HFFc6 (cell line): ENCODE results near the gene NEIL1. TPM values are rescaled to one million over a fixed set of nuclear protein-coding genes. Genes with fewer than 3 reads are reported as not detected.

Experiments
- DNase-seq: peaks from one replicate; pipeline ENCODE4 v3.0.0-alpha.2; 2018
- H3K27ac Mint-ChIP-seq: 2 replicates; pipeline ENCODE4 v1.8.0; 2020; ENCODE audit warnings: mild to moderate bottlenecking, mixed read lengths
- H3K27me3 Mint-ChIP-seq: 2 replicates; pipeline ENCODE4 v1.8.0; 2021; ENCODE audit warnings: mild to moderate bottlenecking, moderate library complexity, mixed read lengths; ENCODE audit not compliant: insufficient read depth
- H3K36me3 Mint-ChIP-seq: 2 replicates; pipeline ENCODE4 v1.8.0; 2021; ENCODE audit warnings: low read depth, mixed read lengths
- H3K4me1 Mint-ChIP-seq: 2 replicates; pipeline ENCODE4 v1.8.0; 2020; ENCODE audit warnings: low read depth, mixed read lengths
- H3K4me3 Mint-ChIP-seq: 2 replicates; pipeline ENCODE4 v1.8.0; 2020; ENCODE audit warnings: mild to moderate bottlenecking, moderate library complexity, mixed read lengths
- H3K9me3 Mint-ChIP-seq: 2 replicates; pipeline ENCODE4 v1.8.0; 2020; ENCODE audit warnings: mild to moderate bottlenecking, mixed read lengths
- total RNA-seq, 6 experiments: library from RNA; stranded (reverse); fragmentation: NEBNext Ultra II Directional; extraction: Animal tissue kit (Norgen Biotek cat#: 25700); gene quantifications; 2 replicates in 1 of 6; 3 replicates in 5 of 6; pipeline ENCODE4 v1.2.3, GENCODE V29; 2021
- TF ChIP-seq, protein P1 (sequence below): fragments of 200-600 bp; sonication (generic); IDR thresholded peaks from 2 replicates; pipeline ENCODE4 v1.5.0; 2021; ENCODE audit warnings: antibody characterized with exemption, mild to moderate bottlenecking

Gene NEIL1
- total RNA-seq, 6 experiments from 2014 or later = 0.83 to 3.6 (median 2.4) TPM

- H3K27me3 Mint-ChIP-seq = peaks cover 13% of the 10 kb centered on the region
- DNase-seq = no peak
- H3K4me3 Mint-ChIP-seq = no peak overlapping the region
- H3K9me3 Mint-ChIP-seq = no peaks in the 10 kb centered on the region
- H3K27ac Mint-ChIP-seq = no peak overlapping the region
- no peaks in the 10 kb centered on the region for H3K4me1 Mint-ChIP-seq
- TF ChIP-seq, protein P1, sequence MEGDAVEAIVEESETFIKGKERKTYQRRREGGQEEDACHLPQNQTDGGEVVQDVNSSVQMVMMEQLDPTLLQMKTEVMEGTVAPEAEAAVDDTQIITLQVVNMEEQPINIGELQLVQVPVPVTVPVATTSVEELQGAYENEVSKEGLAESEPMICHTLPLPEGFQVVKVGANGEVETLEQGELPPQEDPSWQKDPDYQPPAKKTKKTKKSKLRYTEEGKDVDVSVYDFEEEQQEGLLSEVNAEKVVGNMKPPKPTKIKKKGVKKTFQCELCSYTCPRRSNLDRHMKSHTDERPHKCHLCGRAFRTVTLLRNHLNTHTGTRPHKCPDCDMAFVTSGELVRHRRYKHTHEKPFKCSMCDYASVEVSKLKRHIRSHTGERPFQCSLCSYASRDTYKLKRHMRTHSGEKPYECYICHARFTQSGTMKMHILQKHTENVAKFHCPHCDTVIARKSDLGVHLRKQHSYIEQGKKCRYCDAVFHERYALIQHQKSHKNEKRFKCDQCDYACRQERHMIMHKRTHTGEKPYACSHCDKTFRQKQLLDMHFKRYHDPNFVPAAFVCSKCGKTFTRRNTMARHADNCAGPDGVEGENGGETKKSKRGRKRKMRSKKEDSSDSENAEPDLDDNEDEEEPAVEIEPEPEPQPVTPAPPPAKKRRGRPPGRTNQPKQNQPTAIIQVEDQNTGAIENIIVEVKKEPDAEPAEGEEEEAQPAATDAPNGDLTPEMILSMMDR = no peak
- no peaks in the 10 kb centered on the region for H3K36me3 Mint-ChIP-seq
Measured at GRCh38 chr15:75352186-75353080, 5.6 kb downstream of the NEIL1 start.

DNA sequence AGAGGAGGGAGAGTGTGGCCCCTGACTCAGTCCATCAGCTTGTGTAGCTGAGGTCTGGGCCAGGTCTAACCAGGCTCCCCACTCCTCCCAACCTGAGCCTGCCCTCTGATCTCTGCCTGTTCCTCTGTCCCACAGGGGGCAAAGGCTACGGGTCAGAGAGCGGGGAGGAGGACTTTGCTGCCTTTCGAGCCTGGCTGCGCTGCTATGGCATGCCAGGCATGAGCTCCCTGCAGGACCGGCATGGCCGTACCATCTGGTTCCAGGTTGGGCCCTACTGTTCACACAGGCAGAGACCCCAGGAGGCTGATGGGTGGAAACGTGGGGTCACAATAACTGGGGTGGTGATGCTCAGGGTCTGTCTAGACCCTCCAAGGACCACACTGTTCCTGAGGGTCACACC, 6.8 kb downstream of the NEIL1 start:
- TF ChIP-seq, protein P1 = no peak
- Mint-ChIP-seq H3K36me3 (no peaks in the 10 kb centered on the region), H3K27ac (no peak overlapping the region), H3K4me3 (no peak overlapping the region), H3K9me3 (no peaks in the 10 kb centered on the region), H3K4me1 (no peaks in the 10 kb centered on the region), H3K27me3 (peaks cover 8% of the 10 kb centered on the region)
- DNase-seq = no peak

- Mint-ChIP-seq H3K36me3 (no peaks in the 10 kb centered on the region), H3K4me3 (no peak overlapping the region), H3K4me1 (no peaks in the 10 kb centered on the region), H3K27ac (no peak overlapping the region), H3K27me3 (peaks cover 3% of the 10 kb centered on the region; the same call in 1 of the 2 replicates), H3K9me3 (no peaks in the 10 kb centered on the region)
- TF ChIP-seq, protein P1 = no peak
- no peak for DNase-seq
Measured at GRCh38 chr15:75354454-75354853, 7.6 kb downstream of the NEIL1 start.

DNA sequence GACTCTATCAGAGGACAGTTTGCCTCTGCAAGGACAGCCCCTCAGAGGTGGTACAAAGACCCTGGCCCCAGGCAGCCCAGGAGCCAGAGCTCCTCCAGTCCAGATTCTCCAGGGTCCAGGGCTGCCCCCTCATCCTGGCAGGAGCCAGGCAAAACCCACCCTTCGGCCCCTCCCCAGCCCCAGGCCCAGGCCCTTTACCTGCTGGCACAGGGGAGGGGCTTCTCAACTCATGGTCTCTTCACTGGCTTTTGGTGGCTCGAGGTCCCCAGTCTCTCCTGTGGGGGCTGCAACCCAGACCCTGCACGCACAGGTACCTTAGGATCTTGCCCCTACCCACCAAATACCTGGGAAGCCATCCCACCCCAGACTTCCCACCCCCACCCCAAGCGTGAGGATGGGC, 8.5 kb downstream of the NEIL1 start:
- Mint-ChIP-seq H3K9me3 (no peaks in the 10 kb centered on the region), H3K4me1 (no peaks in the 10 kb centered on the region), H3K27ac (no peak overlapping the region), H3K27me3 (no peaks in the 10 kb centered on the region), H3K36me3 (0 out of 2 replicates have a peak, but pooled peaks cover 4% of the 10 kb centered on the region), H3K4me3 (no peak overlapping the region)
- TF ChIP-seq, protein P1 = no peak
- DNase-seq = no peak

DNA sequence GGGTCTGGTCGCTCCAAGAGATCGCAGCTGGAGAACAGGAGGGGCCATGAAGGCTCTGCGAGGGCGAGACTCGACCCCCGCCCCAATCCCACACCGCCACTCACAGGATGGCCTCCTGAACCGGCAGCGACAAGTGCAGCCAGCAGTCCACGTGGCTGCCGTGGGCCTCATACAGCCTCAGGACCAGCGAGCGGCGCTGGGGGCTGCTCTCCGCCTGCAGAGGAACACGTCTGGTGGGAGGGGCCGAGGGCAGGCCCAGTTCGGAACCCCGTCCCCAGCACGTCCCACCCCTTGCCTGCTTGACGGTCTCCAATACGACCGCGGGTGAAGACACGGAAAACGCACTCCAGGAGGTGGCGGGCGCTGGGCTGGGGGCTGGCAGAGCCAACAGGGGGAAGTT, 9.2 kb downstream of the NEIL1 start:
- no peak for DNase-seq
- Mint-ChIP-seq H3K36me3 (0 out of 2 replicates have a peak, but pooled peaks cover 4% of the 10 kb centered on the region), H3K9me3 (no peaks in the 10 kb centered on the region), H3K27me3 (no peaks in the 10 kb centered on the region), H3K4me3 (no peak overlapping the region), H3K27ac (no peak overlapping the region), H3K4me1 (no peaks in the 10 kb centered on the region)
- TF ChIP-seq, protein P1 = no peak
